Cardiac septum (tissue), 1 donor: ENCODE data around the gene ATG5. TPM values are rescaled to one million over a fixed set of nuclear protein-coding genes. Genes with fewer than 3 reads are reported as not detected.

Experiments
- DNase-seq: peaks from one replicate; pipeline ENCODE4 v3.0.0-alpha.2; 2020; ENCODE audit warnings: low spot score
- intact Hi-C: fragments of 100-400 bp; cut with DNase I; formaldehyde crosslinking; loops from one replicate; pipeline ENCODE4 v1.14.0; 2022
- total RNA-seq: library from RNA; stranded (reverse); fragmentation: NEBNext Ultra II Directional; extraction: Animal tissue kit (Norgen Biotek cat#: 25700); gene quantifications from one replicate; pipeline ENCODE4 v1.2.1, GENCODE V29; 2021
- donor health status: DM: no; HTN: no; CAD: no.

ATG5 gene
- total RNA-seq, 1 donor from 2014 or later = 14.6 TPM

DNA sequence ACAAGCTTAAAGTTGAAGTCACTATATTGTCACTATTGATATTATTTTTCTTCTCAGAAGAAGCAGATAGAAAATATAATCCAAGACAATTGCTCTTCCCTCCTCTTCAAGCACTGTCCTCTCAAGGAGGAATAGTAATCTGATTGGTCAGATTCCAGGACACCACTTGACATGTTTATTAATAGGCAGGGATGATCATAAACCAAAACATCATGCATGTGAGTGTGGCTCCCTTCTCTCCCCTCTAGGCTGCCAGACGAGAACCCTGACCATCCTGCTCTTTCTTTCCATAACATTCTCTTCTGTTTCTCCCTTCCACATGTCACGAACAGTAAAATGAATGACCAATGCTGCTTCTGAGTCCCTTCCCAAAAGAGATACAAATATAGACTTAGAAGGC is 7.5 kb downstream of the ATG5 start:
- DNase-seq = no peak
- intact Hi-C loops = no loop called here

DNA sequence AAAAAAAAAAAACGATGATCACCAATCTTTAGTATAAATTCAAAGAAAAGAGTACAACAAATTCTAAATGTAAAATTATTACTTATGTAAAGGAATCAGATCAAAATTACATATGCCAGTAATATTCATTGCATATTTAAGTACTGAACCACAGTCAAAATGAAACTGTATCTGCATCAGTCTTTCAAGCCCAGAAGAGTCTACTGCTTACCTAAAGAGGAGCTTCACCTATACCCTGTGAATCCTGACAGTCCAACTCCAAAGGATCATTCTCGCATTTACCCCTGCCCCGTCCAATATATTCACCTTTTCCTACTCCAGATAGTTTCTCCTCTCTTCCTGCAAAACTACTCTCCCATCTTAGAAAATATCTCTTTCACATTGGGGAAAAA is 9.2 kb downstream of the ATG5 start:
- intact Hi-C loops = no loop called here

DNA sequence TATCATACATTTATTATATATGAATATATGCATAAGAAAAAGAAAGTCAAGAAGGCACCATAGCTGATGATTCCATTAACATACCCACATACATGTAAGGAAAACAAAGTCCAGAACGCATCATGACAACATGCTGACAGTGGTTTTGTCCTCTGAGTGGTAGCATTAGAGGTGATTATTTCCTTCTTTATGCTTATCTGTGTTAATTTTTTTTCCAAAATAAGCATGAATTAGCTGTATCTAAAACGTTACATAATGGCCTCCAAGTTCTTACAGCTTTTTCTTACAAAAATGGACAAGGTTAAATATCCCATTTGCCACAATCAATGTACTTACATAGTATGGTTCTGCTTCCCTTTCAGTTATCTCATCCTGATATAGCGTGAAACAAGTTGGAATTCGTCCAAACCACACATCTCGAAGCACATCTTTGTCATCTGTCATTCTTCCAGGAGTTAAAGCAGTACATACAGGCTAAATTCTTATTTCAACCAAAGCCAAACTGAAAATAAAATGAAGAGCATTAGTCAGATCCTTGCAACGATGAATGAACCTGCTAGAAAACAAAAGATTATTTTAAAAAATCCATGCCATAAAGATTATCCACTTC is 9.7 kb downstream of the ATG5 start:
- no peak for DNase-seq
- intact Hi-C loops = no loop called here

More for the DNA sequence above, 9.2 kb downstream of the ATG5 start:
- DNase-seq = no peak

DNA sequence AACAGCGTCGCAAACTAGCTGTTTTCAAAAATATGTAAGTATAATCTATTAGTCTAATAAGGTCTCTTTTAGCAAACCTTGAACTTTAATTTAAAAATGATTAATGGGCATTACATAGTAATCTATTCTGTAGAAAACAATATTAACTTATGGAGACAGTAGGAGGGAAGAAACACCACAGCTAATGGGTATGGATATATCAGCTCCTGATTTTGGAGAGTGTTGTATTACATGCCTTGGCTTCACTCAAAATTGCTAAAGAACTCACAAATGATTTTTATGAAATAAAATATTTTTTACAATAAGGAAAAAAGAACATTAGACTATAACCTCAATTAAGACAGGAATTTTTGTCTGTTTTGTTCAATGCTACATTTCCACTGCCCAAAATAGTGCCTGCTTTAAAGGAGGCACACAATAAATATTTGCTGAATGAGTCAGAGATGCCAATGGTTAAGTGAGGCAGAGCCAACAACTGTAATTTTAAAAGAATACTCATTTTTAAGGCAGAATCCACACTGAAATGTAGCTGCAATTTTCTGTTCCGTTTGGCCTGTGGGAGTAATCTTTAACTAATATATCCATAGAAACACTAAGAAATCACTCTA is 15.7 kb downstream of the ATG5 start:
- no peak for DNase-seq
- intact Hi-C loops = no loop called here

DNA sequence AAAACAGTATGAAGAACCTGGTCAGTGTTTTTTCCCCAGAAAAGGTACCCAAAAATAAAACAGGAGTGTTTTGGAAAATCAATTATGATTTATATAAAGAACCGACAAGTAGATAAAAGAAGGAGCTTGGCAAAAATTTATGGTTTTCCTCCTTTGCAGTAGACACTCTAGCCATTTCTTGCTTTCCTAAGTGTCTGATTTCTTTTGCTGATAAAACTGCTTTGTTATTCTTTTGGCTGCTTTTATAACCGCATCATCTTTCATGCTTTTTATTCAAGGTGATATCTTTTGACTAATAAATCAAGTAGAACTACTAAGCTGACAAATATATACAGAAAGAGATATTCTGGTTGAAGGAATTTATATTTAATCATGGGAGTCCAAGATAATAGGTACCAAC is 16.6 kb downstream of the ATG5 start:
- intact Hi-C loops = no loop called here
- no peak for DNase-seq

DNA sequence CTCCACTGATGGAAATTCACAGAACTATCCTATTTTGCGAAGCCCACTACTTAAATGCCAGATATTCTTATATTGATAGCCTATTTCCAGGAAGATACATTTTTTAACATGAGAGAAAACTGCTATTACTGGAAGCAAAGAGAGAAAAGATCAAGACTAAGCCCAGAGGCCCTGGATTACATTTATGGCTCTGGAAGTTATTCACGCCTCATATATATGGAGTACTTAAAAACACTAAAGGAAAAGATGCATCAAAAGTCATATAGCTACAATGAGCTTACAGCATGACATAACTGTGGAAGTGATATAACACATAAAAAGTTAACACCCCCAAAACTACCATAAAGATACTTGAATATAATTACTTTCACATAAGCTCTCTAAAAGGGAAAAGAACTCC is 19.8 kb downstream of the ATG5 start:
- intact Hi-C loops = no loop called here
- no peak for DNase-seq

DNA sequence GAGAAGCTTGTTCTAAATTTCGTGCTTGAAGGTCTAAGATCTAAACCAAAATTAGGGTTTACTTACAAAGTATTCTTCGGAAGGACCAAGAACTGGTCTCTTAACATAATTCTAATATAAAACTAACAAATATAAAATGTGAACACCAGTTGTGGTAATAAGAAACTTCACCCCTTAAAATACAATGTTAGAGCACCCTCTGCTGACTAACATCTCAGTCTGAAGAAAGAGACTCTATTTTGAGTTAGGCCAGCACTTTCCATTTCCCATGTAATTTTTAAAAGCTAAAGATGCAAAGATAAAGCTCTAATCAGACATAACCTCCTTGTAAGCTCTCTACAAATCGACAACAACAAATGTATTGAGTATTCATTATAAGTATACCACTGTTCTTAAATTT is 24.6 kb downstream of the ATG5 start:
- intact Hi-C loops = loop anchor here (5.0 kb wide), 1 partner anchor 869 kb away; no protein-coding TSS in a partner anchor
- no peak for DNase-seq

DNA sequence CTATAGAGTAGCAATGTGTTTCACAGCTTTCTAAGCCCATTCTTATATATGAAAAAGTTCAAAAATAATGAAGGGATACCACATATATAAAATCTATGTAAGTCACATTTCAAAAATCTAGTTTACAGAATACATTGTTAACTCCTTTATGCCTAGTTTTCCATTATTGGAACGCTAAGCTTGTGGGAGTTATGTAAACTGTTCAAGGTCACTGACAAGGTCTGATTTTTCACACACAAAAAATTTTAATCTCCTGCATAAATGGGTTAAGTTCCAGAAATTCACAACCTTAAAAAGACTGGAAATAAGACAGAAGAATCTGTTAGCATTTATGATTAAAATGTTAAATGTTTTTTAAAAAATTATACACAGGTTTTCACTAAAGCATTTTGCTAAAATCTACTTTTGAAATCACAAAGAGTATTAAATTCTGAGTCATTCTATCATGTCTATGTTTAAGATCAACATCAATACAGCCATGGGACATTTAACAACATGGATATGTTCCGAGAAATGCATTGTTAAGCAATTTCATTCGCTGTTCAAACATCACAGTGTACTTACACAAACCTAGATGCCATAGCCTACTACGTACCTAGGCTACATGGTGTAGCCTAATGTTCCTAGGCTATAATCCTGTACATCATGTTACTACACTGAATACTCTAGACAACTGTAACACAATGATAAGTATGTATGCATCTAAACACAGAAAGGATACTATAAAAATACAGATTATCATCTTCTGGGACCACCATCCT is 25.4 kb downstream of the ATG5 start:
- DNase-seq = no peak
- intact Hi-C loops = loop anchor here (5.0 kb wide), 1 partner anchor 868 kb away; no protein-coding TSS in a partner anchor

DNA sequence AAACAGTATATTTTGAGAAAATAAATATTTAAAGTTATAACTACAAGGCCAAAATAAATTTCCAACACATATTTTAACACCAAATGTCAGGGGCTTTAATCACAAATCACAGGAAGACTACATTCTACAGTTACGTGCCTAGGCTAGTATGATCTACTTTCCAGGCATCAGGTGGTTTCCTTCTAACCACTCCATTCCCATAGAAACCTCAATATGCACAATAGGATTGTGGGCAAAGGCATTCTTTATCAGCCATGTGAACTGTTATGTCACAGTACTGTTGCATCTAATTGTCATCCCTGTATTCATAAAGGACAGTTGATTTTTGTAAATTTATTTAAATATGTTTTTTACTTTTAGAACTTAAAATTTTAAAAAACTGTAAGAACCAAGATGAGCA is 32.4 kb downstream of the ATG5 start:
- DNase-seq = no peak
- intact Hi-C loops = loop anchor here (10.0 kb wide), 1 partner anchor 808 kb away; no protein-coding TSS in a partner anchor

DNA sequence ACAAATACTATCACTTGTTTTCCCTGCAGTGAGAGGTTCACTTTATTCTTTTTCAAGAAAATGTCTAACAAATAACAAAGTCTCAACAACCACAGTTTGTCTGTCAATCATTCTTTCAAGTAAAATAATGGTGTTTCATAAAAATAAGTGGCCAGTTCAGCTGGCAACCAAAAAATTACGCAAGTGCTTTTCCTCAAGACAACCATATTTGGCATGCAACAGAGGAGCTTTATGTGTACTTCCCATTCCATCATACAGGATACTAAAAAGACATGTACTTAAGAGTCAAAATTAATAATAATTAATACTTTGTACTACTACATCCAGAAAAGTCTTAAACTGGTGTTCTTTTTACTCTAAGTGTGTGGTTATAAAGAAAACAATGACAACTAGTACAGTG is 34.6 kb downstream of the ATG5 start:
- intact Hi-C loops = loop anchor here (10.0 kb wide), 1 partner anchor 806 kb away; no protein-coding TSS in a partner anchor
- DNase-seq = no peak

DNA sequence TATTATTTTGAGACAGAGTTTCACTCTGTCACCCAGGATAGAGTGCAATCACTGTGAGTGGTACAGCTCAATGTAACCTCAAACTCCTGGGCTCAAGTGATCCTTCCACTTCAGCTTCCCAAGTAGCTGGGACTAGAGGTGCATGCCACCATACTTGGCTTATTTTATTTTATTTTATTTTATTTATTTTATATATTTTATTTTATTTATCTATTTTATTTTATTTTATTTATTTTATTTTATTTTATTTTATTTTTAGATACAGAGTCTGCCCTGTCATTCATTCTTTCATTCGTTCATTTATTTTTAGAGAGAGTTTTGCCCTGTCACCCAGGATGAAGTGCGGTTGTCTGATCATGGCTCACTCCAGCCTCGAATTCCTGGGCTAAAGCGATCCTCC is 35.5 kb downstream of the ATG5 start:
- no peak for DNase-seq
- intact Hi-C loops = loop anchor here (10.0 kb wide), 1 partner anchor 805 kb away; no protein-coding TSS in a partner anchor

DNA sequence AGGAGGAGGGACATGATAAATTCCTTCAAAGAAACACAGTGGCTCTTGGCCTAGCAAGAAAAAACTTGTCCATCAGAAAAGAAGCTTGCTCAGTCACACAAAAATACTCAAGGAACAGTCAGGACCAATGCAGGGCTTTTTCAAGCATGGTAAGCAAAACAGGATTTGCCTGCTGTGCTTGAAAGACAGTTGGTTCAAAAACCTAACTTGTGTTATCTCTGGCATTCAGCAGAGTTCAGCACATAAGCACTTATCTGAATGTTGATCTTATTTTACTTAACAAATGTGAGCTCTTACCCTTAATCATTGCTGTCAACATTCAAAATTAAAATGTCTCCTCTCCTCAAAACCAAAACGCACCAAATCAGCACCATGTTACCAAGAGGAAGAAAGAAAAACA is 38.3 kb downstream of the ATG5 start:
- no peak for DNase-seq
- intact Hi-C loops = no loop called here

DNA sequence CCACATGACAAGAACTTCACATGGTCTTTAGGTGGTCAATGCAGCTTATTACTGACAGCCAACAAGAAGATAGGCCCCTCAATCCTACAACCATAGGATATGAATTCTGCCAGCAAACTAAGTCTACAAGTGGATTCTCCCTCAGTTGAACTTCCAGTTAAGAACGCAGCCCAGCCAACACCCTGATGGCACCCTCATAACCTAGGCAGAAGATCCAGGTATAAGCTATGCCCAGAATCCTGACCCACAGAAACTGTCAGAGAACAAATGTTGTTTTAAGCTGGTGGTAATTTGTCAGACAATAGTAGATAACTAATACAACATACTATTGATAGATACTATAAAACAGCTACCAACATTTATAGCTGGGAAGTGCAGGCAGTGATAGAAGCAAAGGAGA is 38.8 kb downstream of the ATG5 start:
- intact Hi-C loops = no loop called here
- DNase-seq = no peak

DNA sequence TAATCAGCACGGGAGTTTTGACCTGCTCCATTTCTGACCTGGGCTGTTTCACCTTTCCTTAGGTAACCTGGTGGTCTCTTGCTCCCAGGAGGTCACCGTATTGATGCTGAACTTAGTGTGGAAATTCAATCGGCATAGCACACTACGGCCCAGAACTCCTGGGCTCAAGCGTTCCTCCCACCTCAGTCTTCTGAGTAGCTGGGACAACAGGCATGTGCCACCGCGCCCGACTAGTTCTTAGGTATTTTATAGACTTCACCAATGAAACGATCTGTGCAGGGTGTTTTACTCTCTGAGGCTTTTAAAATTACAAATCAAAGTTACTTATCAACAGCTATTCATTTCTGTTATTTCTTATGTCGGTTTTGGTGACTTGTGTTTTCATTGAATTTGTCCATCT is 42.1 kb downstream of the ATG5 start:
- no peak for DNase-seq
- intact Hi-C loops = no loop called here

DNA sequence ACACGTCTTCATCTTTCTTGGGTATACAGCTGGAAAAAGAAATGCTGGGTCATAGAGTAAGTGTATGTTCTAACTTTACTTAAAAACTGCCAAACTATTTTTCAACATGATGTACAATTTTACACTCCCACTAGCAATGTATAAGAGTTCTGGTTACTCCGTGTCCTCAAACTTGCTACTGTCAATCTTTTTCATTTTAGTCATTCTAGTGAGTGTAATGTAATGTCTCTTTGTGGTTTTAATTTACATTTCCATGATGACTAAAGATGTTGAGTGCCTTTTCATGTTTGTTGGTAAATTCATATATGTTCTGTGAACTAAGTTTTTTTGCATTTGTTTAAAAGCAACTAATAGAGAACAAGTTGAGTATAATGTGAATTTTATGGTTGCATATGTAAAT is 43.9 kb downstream of the ATG5 start:
- intact Hi-C loops = no loop called here

DNA sequence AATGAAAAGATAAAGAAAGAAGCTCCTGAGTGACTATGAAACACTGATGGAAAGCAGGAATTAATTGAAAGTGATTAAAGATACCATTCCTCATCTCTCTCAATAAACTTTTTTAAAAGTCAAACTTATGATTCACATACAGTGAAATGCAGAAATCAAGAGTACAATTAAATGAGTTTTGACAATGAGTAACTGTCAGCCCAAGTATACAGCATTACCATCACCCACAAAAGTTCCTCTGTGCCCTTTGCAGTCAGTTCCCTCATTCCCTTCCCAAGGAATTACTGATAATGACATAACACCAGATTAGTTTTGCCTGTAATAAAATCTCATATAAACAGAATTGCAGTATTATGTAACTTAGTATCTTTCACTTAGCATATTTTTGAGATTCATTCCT is 44.5 kb downstream of the ATG5 start:
- intact Hi-C loops = no loop called here

More for the DNA sequence above, 43.9 kb downstream of the ATG5 start:
- DNase-seq = no peak

DNA sequence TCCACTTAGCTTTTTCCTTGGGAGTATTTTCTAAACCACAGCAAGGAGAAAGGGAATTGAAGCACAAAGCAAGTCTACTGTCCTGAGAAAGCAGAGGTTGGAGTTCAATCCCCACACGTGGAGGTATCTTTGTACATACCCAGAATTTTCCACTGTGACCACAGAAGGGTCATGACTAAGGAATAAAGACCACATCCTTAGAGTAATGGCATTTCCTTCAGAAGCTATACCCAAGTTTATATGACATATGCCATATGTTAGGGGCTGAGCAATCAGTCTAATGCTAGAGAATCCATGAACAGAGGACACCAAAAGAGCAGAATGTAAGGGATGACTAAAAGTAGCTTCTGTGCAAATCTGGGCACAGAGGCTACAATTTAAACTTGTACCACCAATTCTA is 46.4 kb downstream of the ATG5 start:
- intact Hi-C loops = no loop called here
- DNase-seq = no peak

More for the DNA sequence above, 44.5 kb downstream of the ATG5 start:
- DNase-seq = no peak

DNA sequence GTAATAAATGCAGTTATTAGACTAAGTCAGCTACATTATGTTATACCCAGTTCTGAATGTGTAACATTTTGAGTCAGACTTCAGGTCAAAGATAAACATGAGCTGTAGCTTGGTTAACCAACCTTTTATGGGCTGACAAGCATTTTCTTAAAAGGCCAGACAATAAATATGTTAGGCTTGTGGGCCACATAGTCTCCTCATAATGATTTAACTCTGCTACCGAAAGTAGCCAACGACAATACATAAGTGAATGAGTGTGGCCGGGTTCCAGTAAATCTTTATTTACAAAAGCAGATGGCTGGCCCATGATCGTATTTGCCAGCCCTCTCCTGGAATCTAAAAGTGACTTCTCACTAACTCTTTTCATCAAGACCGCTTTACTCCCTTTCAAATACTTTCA is 49.9 kb downstream of the ATG5 start:
- no peak for DNase-seq
- intact Hi-C loops = no loop called here

DNA sequence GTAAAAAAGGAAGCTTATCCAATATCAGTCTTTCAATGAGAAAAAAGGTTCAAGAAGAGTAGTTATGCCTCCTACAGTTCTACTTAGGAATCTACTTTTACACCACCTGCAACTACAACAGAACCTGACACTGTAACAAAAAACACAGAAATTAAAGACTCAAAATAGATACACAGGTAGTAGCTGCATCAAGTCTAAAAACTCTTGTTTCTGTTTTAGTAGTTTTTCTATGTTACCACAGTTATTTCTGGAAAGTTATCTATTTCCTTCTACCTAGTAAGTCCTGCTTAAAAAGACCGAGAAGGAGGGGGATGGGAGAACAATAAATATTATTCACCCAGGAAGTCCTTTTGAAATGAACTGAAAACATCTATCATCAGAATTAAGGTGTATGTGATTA is 52.5 kb downstream of the ATG5 start:
- no peak for DNase-seq
- intact Hi-C loops = no loop called here

DNA sequence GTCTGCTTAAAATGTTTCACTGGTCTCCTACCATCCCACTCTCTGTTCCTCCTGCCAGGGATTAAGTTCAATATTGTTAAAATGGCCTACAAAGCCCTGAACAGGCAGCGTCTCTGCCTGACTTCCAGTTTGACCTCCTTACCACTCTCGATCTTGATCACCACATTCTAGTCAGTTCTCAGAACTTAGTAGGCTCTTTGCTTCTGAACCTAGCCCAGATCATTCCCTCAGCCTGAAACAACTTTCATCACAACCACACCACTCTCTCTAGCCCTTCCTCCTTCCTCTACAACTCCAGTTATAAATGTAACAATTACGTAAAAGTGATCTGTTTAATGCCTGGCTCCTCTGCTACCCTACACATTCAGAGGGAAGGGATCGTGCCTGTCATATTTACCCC is 53.3 kb downstream of the ATG5 start:
- intact Hi-C loops = no loop called here
- no peak for DNase-seq

DNA sequence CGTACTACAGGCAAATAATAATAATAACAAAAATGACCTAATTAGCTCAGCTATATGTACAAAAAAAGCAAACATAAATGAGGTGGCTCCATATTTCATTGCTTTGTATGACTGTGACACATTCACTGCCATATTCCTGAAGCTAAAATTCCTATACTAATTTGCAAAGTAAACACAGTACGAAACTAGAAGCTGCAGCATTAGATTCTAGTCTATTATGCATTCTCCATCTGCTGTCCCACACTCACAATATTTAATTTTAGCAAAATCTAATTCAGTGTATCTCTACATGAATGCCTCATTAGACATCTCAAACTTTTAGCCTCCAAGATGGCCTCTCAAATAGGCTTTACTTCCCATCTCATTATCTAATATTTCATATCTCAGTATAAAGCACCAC is 55.1 kb downstream of the ATG5 start:
- intact Hi-C loops = no loop called here
- DNase-seq = no peak
